DMS53 (cell line): Measurements from ENCODE around the gene ICA1L.
"Not testable (repeated sequence)": the region's sequence is repeated elsewhere in the genome, so short reads cannot be mapped to it uniquely, and the experiment has no call there.

ENCODE experiments used
- DNase-seq: peaks from one replicate; lab custom pipeline; 2025; lab: John Stamatoyannopoulos, UW

The ICA1L gene

GRCh38 chr2:202871300-202872141 lies at the start of gene ICA1L:
TSS of gene ICA1L (minus strand) at chr2:202871766. CDS start at chr2:202829009, 42,757 bp downstream.
- peak; percentile 90 for DNase-seq

- no peak for DNase-seq
Observed at GRCh38 chr2:202918860-202919259, 47.3 kb upstream of the ICA1L start.

DNA sequence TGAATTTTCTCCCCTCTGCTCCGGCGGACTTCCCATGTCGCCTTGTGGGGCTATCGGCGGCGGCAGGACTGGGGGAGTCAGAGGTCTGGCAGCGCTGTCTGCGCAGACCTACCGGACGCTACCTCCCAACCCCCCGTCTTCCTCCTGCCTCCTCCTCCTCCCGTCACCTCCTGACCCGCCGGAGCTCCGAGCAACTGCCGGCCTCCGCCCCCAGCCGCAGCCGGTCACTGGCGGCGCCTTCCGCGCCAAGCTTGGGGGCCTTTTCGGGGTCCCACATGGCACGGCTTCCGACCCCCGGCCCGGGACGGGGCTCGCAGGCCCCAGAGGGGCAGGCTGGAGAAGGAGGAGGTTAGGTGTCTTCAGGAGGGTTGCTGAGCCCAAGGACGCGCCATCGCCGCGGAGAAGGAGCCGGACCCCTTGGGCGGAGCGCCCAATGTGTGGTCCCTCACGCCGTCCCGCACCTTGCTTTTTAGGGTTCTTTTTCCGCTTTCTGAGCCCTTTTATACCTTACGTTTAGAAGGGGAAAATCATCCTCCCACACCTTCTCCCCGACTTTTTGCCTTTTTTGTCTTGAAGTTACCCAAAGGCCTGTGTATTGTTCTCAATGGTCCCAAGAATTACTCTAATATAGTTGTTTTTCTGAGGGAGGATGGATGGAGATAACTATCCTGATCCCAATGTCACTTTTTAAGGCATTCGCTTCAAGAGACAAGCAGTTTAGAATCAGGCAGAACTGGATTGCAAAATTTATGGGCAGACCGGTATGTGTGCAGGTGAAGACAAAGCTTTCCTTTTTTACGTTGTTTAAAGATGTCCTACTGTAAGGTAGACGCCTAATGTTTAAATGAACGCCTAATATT lies 41.0 kb upstream of the ICA1L start:
- DNase-seq = peak; percentile 18

- peak; percentile 97 for DNase-seq
Observed at GRCh38 chr2:202911512-202912341, 40.2 kb upstream of the ICA1L start, which contains the start of the genes CARF and WDR12. TSS of gene CARF (plus strand) at chr2:202912275. CDS start at chr2:202941903, 29,628 bp downstream. TSS of gene WDR12 (minus strand) at chr2:202911673. CDS start at chr2:202911476, 197 bp downstream.

DNA sequence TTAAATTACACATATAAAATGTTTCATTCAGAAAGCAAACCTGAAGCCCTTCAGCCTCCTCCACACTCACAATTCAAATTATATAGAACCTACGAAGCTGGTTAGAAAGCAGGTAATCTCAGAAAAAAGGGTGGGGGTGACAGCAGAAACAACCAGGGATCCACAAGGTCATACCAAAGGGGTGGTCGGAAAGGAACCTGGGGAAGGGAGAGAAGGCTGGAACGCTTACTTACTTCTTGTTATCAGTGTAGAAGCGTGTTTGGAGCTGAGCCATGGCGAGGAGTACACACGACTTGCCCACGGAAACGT lies 39.6 kb upstream of the ICA1L start:
- DNase-seq = no peak

DNA sequence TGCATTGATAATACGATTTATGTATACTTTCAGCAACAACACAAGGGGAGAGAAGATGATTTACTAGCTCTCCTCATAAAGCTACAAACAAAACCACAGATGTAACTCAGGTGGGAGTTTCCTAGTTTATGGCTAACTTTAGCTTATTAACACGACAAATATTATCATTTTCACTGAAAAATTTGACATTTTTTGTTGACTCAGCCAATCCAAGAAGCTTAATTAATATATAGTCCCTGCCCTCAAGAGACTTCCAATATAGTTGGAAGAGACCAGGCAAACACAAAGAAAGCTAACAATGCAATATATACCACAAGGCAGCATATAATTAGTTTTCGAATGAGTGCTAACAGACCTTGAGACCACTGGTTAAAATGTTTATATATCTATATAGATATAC lies 39.1 kb upstream of the ICA1L start:
- DNase-seq = no peak

GRCh38 chr2:202910250-202910649 lies 38.7 kb upstream of the ICA1L start:
- not testable (repeated sequence) for DNase-seq

GRCh38 chr2:202909394-202910192 lies 38.0 kb upstream of the ICA1L start:
- DNase-seq = no peak

DNA sequence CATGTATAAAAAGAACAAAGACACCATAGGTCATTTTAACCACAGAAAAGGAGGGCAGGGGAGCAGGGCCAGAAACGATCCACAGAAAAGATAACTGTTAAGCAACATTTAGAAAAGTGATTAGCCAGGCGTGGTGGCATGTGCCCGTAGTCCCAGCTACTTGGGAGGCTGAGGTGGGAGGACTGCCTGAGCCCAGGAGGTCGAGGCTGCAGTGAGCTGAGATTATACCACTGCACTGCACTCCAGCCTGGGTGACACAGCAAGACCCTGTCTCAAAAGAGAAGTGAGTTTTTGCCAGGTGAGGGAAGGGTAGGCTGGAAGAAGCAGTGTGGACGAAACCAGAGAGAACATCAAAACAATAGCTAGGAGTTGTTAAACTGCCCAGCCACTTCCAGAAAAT lies 36.6 kb upstream of the ICA1L start:
- no peak for DNase-seq

DNA sequence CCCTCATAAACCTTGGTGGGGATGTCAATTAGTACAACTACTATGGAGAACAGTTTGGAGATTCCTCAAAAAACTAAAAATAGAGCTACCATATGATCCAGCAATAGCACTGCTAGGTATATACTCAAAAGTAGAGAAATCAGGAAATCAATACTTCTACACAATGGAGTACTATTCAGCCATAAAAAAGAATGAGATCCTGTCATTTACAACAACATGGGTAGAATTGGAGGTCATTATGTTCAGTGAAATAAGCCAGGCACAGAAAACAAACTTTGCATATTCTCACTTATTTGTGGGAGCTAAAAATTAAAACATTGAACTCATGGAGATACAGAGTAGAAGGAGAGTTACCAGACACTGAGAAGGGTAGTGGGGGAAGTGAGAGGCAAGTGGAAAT lies 33.9 kb upstream of the ICA1L start:
- not testable (repeated sequence) for DNase-seq

DNA sequence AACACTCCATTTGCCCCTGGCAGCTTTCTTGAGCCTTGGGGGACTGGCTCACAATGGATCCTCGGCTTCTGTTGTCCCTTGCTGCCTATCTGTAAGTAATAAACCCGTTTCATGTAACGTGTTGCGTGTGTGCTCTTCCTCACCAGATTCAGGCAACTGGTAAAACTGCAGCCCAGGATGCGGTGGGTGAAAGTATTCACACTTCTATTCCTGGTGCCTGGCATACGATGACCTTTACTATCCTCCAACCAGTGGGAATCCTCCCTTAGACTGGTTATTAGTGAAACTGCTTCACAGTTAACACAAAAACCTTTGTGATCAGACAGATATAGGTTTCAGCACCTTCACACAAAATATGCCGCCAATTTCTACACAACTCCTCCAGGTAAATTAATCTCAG lies 13.6 kb upstream of the ICA1L start:
- no peak for DNase-seq

- no peak for DNase-seq
Observed at GRCh38 chr2:202883987-202884675, 12.6 kb upstream of the ICA1L start.

DNA sequence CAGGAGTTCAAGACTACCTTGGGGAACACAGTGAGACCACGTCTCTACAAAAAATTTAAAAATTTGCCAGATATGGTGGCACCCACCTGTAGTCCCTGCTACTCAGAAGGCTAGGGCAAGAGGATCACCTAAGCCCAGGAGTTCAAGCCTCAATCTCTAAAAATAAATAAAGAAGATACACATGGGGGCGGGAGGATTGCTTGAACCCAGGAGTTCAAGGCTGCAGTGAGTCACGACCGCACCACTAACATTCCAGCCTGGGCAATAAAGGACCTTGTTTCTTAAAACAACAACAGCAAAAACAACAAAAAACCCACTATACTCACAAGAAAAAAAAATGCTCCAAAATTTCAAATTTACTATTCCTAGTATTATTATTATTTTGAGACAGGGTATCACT lies 10.0 kb upstream of the ICA1L start:
- no peak for DNase-seq

- no peak for DNase-seq
Observed at GRCh38 chr2:202877699-202878098, 6.1 kb upstream of the ICA1L start.

- peak; percentile 97 for DNase-seq
Observed at GRCh38 chr2:202870431-202871299, 901 bp downstream of the ICA1L start.

DNA sequence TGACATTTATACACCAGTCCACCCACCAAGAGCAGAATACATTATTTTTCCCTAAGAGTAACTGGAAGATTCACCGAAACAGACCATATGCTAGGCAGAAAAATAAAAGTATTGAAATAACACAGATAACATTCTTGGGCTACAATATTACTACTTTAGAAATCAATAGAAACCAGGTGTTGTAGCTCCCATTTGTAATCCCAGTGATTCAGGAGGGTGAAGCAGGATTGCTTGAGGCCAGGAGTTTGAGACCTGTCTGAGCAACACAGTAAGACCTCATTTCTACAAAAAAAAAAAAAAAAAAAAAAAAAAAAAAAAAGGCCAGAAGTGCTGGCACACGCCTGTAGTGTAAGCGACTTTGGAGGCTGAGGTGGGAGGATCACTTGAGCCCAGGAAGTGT lies 9.6 kb downstream of the ICA1L start:
- no peak for DNase-seq

DNA sequence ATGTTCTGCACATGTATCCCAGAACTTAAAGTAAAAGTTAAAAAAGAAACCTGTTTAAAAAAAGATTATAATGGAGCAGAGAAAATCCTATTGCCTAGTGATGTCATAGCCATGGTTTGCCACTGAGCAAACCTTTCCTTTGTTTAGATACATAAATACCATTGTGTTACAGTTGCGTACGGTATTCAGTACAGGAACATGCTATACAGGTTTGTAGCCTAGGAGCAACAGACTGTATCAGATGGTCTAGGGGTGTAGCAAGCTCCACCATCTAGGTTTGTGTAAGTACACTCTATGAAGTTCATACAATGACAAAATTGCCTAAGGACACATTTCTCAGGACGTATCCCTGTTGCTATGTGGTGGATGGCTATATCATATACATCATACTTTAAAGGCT lies 13.0 kb downstream of the ICA1L start:
- DNase-seq = no peak

GRCh38 chr2:202849343-202849742 lies 22.2 kb downstream of the ICA1L start:
- DNase-seq = not testable (repeated sequence)

GRCh38 chr2:202848813-202849212 lies 22.8 kb downstream of the ICA1L start:
- no peak for DNase-seq
